NCI-H1417 (cell line): ENCODE data around the gene MBD6.
"Not testable (repeated sequence)": the region's sequence is repeated elsewhere in the genome, so short reads cannot be mapped to it uniquely, and the experiment has no call there.

Source experiments
- DNase-seq, 3 experiments: peaks; one replicate each; lab custom pipeline; 2025; lab: John Stamatoyannopoulos, UW

The MBD6 gene

GRCh38 chr12:57550641-57551549 lies 28.3 kb downstream of the MBD6 start:
- DNase-seq, result no peak

- no peak for DNase-seq
Observed at GRCh38 chr12:57551637-57552305, 29.1 kb downstream of the MBD6 start.

GRCh38 chr12:57552306-57552651 lies 29.7 kb downstream of the MBD6 start:
- DNase-seq, result no peak

GRCh38 chr12:57552835-57553313 lies 30.2 kb downstream of the MBD6 start:
- DNase-seq, result peak in 2 of 3 experiments; percentile 52 to 72

GRCh38 chr12:57553343-57554202 lies 30.9 kb downstream of the MBD6 start:
- peak; percentile 69 to 93 (median 90) for DNase-seq

- no peak for DNase-seq
Observed at GRCh38 chr12:57554453-57554852, 31.8 kb downstream of the MBD6 start.

GRCh38 chr12:57554897-57555296 lies 32.3 kb downstream of the MBD6 start:
- peak in 1 of 3 experiments; percentile 35 for DNase-seq

- DNase-seq, result no peak
Observed at GRCh38 chr12:57558864-57559263, 36.2 kb downstream of the MBD6 start.

- DNase-seq, result no peak
Observed at GRCh38 chr12:57560516-57560915, 37.9 kb downstream of the MBD6 start.

GRCh38 chr12:57561117-57561516 lies 38.5 kb downstream of the MBD6 start:
- not testable (repeated sequence) for DNase-seq

- DNase-seq, result no peak
Observed at GRCh38 chr12:57563358-57563757, 40.7 kb downstream of the MBD6 start.

- DNase-seq, result no peak
Observed at GRCh38 chr12:57564178-57564740, 41.6 kb downstream of the MBD6 start.

GRCh38 chr12:57568838-57569237 lies 46.2 kb downstream of the MBD6 start:
- no peak for DNase-seq

GRCh38 chr12:57569858-57570257 lies 47.2 kb downstream of the MBD6 start:
- no peak for DNase-seq

- DNase-seq, result not testable (repeated sequence)
Observed at GRCh38 chr12:57570438-57570837, 47.8 kb downstream of the MBD6 start.

- DNase-seq, result no peak
Observed at GRCh38 chr12:57571926-57572762, 49.5 kb downstream of the MBD6 start.

GRCh38 chr12:57574795-57575194 lies 52.2 kb downstream of the MBD6 start:
- DNase-seq, result no peak

GRCh38 chr12:57575771-57576612 lies 53.4 kb downstream of the MBD6 start:
- no peak for DNase-seq

- DNase-seq, result no peak
Observed at GRCh38 chr12:57576613-57577160, 54.1 kb downstream of the MBD6 start.
